Breast epithelium (tissue), 4 donors: ENCODE results near the gene CD58. TPM values are rescaled to one million over a fixed set of nuclear protein-coding genes. Genes with fewer than 3 reads are reported as not detected.

Experiments
- DNase-seq, 2 donors: peaks; one replicate each; pipeline ENCODE4 v3.0.0-alpha.2; 2019; ENCODE audit warnings: low spot score in 2 of 2
- H3K27ac ChIP-seq, 2 donors: fragments of 200-600 bp; sonication (generic) in 1 of 2; one replicate each; pipeline ENCODE4 v1.5.1; 2016 to 2019; ENCODE audit warnings: mild to moderate bottlenecking in 1 of 2
- H3K27me3 ChIP-seq, 2 donors: fragments of 200-600 bp; sonication (generic) in 1 of 2; one replicate each; pipeline versions ENCODE4 v1.5.1 to v1.6.0; 2017 to 2019; ENCODE audit warnings: control low read depth in 1 of 2, mild to moderate bottlenecking in 1 of 2
- H3K36me3 ChIP-seq: fragments of 200-600 bp; one replicate; pipeline ENCODE4 v1.5.1; 2019
- H3K4me1 ChIP-seq, 2 donors: fragments of 200-600 bp; sonication (generic); one replicate each; pipeline ENCODE4 v1.5.1; 2016 to 2019; ENCODE audit warnings: control low read depth in 1 of 2
- H3K4me3 ChIP-seq, 3 donors: fragments of 200-600 bp; sonication (generic); 1 replicate in 2 of 3; 2 replicates in 1 of 3; pipeline ENCODE4 v1.5.1; 2016 to 2019; ENCODE audit warnings: mild to moderate bottlenecking in 3 of 3, moderate library complexity in 2 of 3
- H3K9me3 ChIP-seq, 2 donors: fragments of 200-600 bp; sonication (generic) in 1 of 2; one replicate each; pipeline ENCODE4 v1.5.1; 2016 to 2019; ENCODE audit warnings: control low read depth in 1 of 2
- POLR2A ChIP-seq: fragments of 450-650 bp; IDR thresholded peaks from one replicate; pipeline ENCODE4 v1.6.1; 2016; ENCODE audit warnings: antibody characterized with exemption, mild to moderate bottlenecking, moderate library complexity
- POLR2AphosphoS5 ChIP-seq, 3 donors: sonication (generic); formaldehyde crosslinking; IDR thresholded peaks; one replicate each; pipeline ENCODE4 v1.6.1; 2017; ENCODE audit warnings: antibody characterized with exemption in 3 of 3
- intact Hi-C: fragments of 100-400 bp; cut with DNase I; formaldehyde crosslinking; loops from one replicate; pipeline ENCODE4 v1.15.1; 2023; ENCODE audit warnings: low total_unique reads
- total RNA-seq, 3 donors: library from RNA; depleted of rRNA; stranded (reverse); fragments of >200 nt; gene quantifications; one replicate each; pipeline ENCODE4 v1.1.0, GENCODE V29; 2016
- TF ChIP-seq, protein P1 (sequence below), 3 donors: fragments of 450-650 bp; IDR thresholded peaks; one replicate each; pipeline ENCODE4 v1.5.1; 2016 to 2017; ENCODE audit warnings: antibody characterized with exemption in 3 of 3, mild to moderate bottlenecking in 3 of 3, moderate library complexity in 3 of 3

CD58 gene
- total RNA-seq, 3 donors from 2014 or later, result 22.0 to 31.4 (median 31.3) TPM

DNA sequence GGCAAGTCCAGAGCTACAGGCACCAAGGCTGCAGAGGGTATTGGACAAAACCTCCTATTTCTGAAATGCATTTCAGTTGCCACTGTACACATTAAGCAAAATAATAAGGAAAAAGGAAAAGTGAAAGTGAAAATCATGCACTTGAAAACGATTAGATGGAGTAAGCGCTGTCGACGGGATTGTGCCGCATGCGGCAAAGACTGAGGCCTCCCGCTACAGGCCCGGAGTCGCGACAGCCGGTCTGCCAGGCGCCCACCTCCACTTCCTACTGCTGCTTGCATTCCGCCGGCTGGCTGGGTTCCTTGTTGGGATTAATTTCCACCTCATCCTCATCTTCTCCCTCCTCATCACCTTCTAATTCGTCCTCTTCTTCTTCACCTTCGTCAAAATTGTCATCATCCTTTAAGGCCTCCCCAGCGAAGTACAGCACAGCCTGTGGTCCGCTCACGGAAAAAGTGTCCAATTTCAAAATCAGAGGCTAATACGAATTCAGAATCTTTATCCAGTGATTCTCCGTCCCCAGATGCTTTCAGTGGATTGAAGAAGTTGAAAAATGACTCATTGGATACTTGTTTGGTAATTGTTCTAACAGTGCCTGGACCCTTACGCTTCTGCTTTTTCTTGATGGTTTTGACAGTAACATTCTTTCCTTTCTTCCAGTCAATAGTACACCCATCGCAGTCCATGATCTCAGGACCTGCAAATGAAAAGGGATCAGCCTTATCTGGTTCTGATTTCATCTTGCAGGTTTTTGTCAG lies 38.0 kb downstream of the CD58 start:
- no peak overlapping the region for H3K27ac ChIP-seq
- TF ChIP-seq, protein P1, sequence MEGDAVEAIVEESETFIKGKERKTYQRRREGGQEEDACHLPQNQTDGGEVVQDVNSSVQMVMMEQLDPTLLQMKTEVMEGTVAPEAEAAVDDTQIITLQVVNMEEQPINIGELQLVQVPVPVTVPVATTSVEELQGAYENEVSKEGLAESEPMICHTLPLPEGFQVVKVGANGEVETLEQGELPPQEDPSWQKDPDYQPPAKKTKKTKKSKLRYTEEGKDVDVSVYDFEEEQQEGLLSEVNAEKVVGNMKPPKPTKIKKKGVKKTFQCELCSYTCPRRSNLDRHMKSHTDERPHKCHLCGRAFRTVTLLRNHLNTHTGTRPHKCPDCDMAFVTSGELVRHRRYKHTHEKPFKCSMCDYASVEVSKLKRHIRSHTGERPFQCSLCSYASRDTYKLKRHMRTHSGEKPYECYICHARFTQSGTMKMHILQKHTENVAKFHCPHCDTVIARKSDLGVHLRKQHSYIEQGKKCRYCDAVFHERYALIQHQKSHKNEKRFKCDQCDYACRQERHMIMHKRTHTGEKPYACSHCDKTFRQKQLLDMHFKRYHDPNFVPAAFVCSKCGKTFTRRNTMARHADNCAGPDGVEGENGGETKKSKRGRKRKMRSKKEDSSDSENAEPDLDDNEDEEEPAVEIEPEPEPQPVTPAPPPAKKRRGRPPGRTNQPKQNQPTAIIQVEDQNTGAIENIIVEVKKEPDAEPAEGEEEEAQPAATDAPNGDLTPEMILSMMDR (IDR thresholded peaks at IDR 0.05), result no peak
- TF ChIP-seq POLR2AphosphoS5 (IDR thresholded peaks at IDR 0.05), result no peak
- TF ChIP-seq POLR2A, result no peak

DNA sequence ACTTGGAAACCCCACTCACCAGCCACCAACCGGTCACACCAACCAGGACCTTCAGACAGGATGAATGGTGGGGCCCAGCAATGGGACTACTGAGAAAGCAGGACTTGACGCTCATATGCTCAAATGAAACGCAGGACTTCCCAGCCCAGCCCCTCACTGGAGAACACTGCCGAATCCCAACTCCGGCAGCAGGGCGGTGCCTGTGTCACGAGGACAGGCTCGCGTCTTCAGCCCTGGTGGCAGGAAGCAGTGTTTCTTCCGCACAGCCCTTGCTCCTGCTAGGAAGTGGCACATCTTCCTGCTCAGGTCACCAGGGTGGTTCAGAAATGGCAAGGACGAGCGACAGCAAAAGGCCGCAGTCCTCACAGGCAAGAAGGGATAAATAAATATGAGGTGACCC lies 38.9 kb downstream of the CD58 start:
- TF ChIP-seq POLR2A (no peak), POLR2AphosphoS5 (IDR thresholded peaks at IDR 0.05) (no peak)
- TF ChIP-seq, protein P1 (IDR thresholded peaks at IDR 0.05), result no peak
- Histone ChIP-seq H3K36me3 (no peaks in the 10 kb centered on the region), H3K4me3 (no peak overlapping the region), H3K4me1 (no peaks in the 10 kb centered on the region), H3K27me3 (no peaks in the 10 kb centered on the region), H3K9me3 (no peaks in the 10 kb centered on the region), H3K27ac (no peak overlapping the region)
- DNase-seq, result no peak
- intact Hi-C loops, result no loop called here

More for the DNA sequence above, 38.0 kb downstream of the CD58 start:
- H3K9me3 ChIP-seq, result no peaks in the 10 kb centered on the region
- intact Hi-C loops, result no loop called here
- H3K36me3 ChIP-seq, result no peaks in the 10 kb centered on the region
- no peak for DNase-seq
- H3K4me1 ChIP-seq, result no peaks in the 10 kb centered on the region
- no peaks in the 10 kb centered on the region for H3K27me3 ChIP-seq
- H3K4me3 ChIP-seq, result no peak overlapping the region

DNA sequence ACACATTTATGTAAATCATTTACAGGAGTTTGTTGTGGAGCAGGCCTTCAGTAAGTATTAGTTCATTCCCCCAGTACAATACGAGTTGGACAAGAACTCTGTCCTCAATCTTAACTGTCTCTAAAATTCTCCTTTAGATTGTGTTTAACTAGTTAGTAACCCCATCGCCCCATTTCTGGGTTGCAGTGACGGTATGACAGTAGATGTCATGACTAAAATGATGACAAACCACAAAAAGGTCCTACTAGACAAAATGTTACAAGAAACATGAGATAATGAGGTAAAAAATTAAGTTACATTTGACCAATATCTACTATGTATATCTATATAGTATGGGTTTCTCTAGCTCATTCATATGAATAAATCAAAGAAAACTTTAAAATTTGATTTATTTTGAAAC lies 41.1 kb downstream of the CD58 start:
- Histone ChIP-seq H3K27ac (no peak overlapping the region), H3K36me3 (no peaks in the 10 kb centered on the region), H3K4me1 (no peaks in the 10 kb centered on the region), H3K4me3 (no peak overlapping the region), H3K27me3 (no peaks in the 10 kb centered on the region), H3K9me3 (no peaks in the 10 kb centered on the region)
- intact Hi-C loops, result no loop called here
- TF ChIP-seq POLR2AphosphoS5 (IDR thresholded peaks at IDR 0.05), result no peak
- TF ChIP-seq POLR2A, result no peak
- TF ChIP-seq, protein P1 (IDR thresholded peaks at IDR 0.05), result no peak
- no peak for DNase-seq

DNA sequence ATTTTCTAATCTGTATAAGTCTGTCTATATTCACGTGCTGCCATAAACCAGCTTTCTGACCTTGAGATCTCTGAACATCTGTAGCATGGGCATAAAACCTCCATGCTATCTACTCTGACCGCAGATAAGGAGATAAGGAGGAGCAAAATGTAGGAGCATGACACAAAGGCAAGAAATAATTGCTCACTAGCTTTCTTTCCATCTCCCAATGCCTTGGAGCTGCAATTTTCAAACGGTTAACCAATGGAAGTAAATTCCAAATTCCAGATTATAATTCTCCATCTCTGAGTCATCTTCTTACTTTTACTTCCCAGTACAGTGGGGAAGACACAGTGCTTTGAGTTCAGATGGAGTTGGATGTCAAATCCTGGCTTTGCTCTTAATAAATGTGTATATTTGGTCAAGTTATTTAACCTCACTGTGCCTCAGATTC lies 41.6 kb downstream of the CD58 start:
- no peaks in the 10 kb centered on the region for H3K36me3 ChIP-seq
- H3K9me3 ChIP-seq, result no peaks in the 10 kb centered on the region
- TF ChIP-seq POLR2A, result no peak
- TF ChIP-seq POLR2AphosphoS5 (IDR thresholded peaks at IDR 0.05), result no peak
- TF ChIP-seq, protein P1 (IDR thresholded peaks at IDR 0.05), result no peak
- no peak overlapping the region for H3K27ac ChIP-seq
- H3K4me3 ChIP-seq, result no peak overlapping the region
- no peak for DNase-seq
- no peaks in the 10 kb centered on the region for H3K4me1 ChIP-seq
- intact Hi-C loops, result no loop called here
- no peaks in the 10 kb centered on the region for H3K27me3 ChIP-seq

DNA sequence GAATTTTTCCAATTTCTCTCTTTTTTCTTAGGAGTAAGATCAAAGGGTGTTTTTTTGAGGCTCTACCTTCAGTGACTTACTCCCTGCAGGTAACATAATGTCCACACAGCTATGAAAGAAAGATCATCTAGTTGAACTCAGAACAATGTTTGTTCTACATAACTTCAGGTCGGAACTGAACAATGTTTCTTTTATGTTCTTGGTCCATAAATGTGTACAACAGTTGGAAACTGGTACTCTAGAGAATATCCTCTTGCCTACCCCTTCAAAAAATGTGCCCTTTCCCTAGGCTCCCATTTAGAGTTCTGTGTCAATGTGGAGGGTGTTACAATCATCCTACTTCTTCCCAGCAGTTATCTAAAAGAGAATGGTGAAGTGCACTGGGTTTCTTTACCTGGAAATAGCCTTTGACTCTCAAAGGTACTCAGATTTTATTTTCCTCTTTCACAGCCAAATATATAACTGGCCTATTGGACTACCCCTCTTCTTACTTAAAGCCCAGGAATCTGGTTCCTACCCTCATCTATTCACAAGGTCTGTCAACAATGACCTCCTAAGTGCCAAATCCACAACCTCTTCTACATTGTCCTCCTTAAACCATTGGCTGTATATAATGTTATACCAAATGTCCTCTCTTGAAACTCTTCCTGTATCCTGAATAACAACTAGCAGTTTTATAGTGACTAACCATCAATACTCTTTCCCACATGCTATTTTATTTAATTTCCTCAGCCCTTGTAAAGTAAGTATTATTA lies 42.3 kb downstream of the CD58 start:
- Histone ChIP-seq H3K9me3 (no peaks in the 10 kb centered on the region), H3K36me3 (no peaks in the 10 kb centered on the region), H3K4me1 (no peaks in the 10 kb centered on the region), H3K4me3 (no peak overlapping the region), H3K27me3 (no peaks in the 10 kb centered on the region), H3K27ac (no peak overlapping the region)
- TF ChIP-seq POLR2A (no peak), POLR2AphosphoS5 (IDR thresholded peaks at IDR 0.05) (no peak)
- TF ChIP-seq, protein P1 (IDR thresholded peaks at IDR 0.05), result no peak
- DNase-seq, result no peak
- intact Hi-C loops, result no loop called here
